Stimulated activated CD4-positive, alpha-beta T cell treated with anti-CD3 and anti-CD28 coated beads, Interleukin-1b, Interleukin-23, amount 100 ng/mL, for 24 hours (primary cell): ENCODE results near the gene ACTR1A.
"Not testable (repeated sequence)": the region's sequence is repeated elsewhere in the genome, so short reads cannot be mapped to it uniquely, and the experiment has no call there.

Source experiments
- DNase-seq, 4 experiments: peaks; one replicate each; pipeline ENCODE4 v3.0.0-alpha.2; 2020; ENCODE audit warnings: low read depth in 4 of 4, low spot score in 1 of 4

Gene ACTR1A

GRCh38 chr10:102455893-102456471, 46.5 kb downstream of the ACTR1A start:
- no peak for DNase-seq

- DNase-seq, result not testable (repeated sequence)
Observed at GRCh38 chr10:102454662-102455487, 47.6 kb downstream of the ACTR1A start.

- no peak for DNase-seq
Observed at GRCh38 chr10:102453502-102453901, 49.0 kb downstream of the ACTR1A start.

- peak in 1 of 4 experiments; percentile 72 for DNase-seq
Observed at GRCh38 chr10:102452672-102453340, 49.7 kb downstream of the ACTR1A start.

- no peak for DNase-seq
Observed at GRCh38 chr10:102451105-102451969, 51.2 kb downstream of the ACTR1A start, which contains the start of gene C10orf95. C10orf95 (minus strand) TSS chr10:102451543; CDS start chr10:102451093, 450 bp downstream.

GRCh38 chr10:102450374-102451104, 52.0 kb downstream of the ACTR1A start:
- peak in 3 of 4 experiments; percentile 55 to 76 (median 73) for DNase-seq

GRCh38 chr10:102450124-102450373, 52.5 kb downstream of the ACTR1A start:
- no peak for DNase-seq

GRCh38 chr10:102449321-102450123, 53.0 kb downstream of the ACTR1A start:
- peak in 3 of 4 experiments; percentile 58 to 84 (median 73) for DNase-seq

GRCh38 chr10:102444851-102445250, 57.7 kb downstream of the ACTR1A start:
- no peak for DNase-seq

GRCh38 chr10:102438374-102438773, 64.1 kb downstream of the ACTR1A start:
- no peak for DNase-seq

GRCh38 chr10:102437515-102437914, 65.0 kb downstream of the ACTR1A start:
- DNase-seq, result no peak

GRCh38 chr10:102436312-102436711, 66.2 kb downstream of the ACTR1A start:
- DNase-seq, result no peak

GRCh38 chr10:102435529-102436233, 66.8 kb downstream of the ACTR1A start:
- peak in 1 of 4 experiments; percentile 48 for DNase-seq

- no peak for DNase-seq
Observed at GRCh38 chr10:102435133-102435497, 67.4 kb downstream of the ACTR1A start.

- DNase-seq, result no peak
Observed at GRCh38 chr10:102434394-102435132, 67.9 kb downstream of the ACTR1A start.

- no peak for DNase-seq
Observed at GRCh38 chr10:102433619-102434046, 68.9 kb downstream of the ACTR1A start.

GRCh38 chr10:102432162-102432950, 70.2 kb downstream of the ACTR1A start, which contains the start of gene CUEDC2:
CUEDC2 (minus strand) TSS chr10:102432574; CDS start chr10:102425188, 7,386 bp downstream.
- peak; percentile 82 to 97 (median 95) for DNase-seq
